Stimulated activated CD4-positive, alpha-beta T cell treated with anti-CD3 and anti-CD28 coated beads, Interleukin-1b, Interleukin-23, amount 100 ng/mL, for 24 hours (primary cell): ENCODE measurements around the gene NR4A3.
A peak's percentile ranks its signal among the peaks of the same experiment; 100 is the strongest.

ENCODE experiments used
- DNase-seq, 4 experiments: peaks; one replicate each; pipeline ENCODE4 v3.0.0-alpha.2; 2020; ENCODE audit warnings: low read depth in 4 of 4, low spot score in 1 of 4

NR4A3 gene

DNA sequence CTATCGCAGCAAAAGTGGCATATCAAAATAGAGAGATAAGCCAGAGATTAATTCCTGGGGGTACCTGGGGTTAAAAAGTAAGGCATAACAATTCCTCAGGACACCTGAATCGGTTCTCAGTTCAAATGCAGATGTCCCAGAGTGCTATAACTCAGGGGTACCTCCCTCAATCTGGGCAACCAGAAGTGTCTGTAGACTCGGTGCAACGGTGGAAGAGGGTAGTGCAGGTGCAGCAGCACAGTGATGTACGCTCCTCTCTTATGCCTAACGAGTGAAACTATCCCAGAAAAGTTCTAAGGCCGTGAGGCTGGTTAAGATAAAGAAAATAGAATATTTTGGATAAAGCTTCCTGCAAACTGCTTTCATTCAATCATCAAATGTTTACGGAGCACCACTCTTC, 7.9 kb upstream of the NR4A3 start:
- DNase-seq: no peak

GRCh38 chr9:99814359-99814758, 7.3 kb upstream of the NR4A3 start:
- DNase-seq: no peak

GRCh38 chr9:99816392-99816791, 5.3 kb upstream of the NR4A3 start:
- no peak for DNase-seq

DNA sequence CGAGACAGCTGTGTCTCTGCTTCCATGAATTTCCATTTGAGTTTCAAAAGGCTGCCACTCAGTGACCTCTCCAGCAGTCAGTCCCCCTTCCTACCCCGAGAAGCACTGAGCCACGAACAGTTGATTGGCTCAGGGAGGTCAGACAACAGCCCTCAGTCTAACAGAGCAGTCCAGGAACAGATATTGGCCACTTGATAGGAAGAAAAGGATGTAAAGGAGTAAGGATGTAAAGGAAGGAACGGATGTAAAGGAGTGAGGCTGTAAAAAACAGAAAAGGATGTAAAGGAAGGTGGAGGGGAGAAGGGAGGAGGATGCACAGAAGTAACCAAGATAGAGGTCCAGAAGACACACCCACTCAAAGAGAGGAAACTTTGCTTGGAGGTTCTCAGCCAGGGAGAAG, 3.2 kb upstream of the NR4A3 start:
- DNase-seq: no peak

GRCh38 chr9:99819123-99819855, 2.4 kb upstream of the NR4A3 start:
- peak; percentile 66 to 89 (median 76) for DNase-seq

DNA sequence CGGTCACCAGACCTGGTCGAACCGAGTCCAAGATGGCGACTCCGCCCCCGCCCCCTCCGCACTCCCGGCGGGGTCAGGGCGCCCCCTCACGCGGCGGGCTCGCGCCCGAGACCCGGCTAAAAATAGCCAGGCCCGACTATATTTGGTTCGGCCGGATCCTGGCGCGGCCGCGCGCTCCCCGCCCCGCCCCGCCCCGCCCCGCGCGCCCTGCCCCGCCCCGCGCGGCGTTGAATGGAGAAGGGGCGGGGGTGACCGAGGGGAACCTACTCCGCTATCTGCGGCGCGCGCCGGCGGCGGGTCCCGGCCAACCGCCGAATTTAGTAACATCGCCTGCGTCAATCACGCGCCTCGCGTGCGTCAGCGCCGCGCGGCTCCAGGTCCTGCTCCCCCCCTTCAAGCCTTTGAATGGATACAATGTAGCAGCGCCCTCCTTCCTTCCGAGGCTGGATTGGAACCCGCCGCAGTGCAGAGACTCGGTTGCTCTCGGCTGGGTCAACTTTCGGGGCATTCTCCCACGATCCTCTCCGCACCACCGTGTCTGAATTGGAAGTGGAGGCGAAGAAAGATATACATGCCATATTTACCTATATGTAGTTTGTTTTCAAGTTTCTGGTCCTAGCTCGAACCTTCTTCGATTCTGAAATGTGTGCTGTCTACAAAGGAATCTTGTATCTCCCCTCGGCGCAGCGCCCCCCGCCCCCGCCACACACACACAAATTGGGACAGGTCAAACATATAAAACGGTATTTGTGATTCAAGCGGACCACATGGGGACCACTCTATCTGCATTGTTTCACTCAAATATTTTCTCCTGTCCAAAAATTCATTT, 1.6 kb upstream of the NR4A3 start:
- DNase-seq: peak; percentile 54 to 85 (median 74)

- peak in 2 of 4 experiments; percentile 20 to 57 for DNase-seq
Observed at GRCh38 chr9:99820685-99821395, 845 bp upstream of the NR4A3 start.

GRCh38 chr9:99822109-99822805, 572 bp downstream of the NR4A3 start:
- peak in 1 of 4 experiments; percentile 19 for DNase-seq

DNA sequence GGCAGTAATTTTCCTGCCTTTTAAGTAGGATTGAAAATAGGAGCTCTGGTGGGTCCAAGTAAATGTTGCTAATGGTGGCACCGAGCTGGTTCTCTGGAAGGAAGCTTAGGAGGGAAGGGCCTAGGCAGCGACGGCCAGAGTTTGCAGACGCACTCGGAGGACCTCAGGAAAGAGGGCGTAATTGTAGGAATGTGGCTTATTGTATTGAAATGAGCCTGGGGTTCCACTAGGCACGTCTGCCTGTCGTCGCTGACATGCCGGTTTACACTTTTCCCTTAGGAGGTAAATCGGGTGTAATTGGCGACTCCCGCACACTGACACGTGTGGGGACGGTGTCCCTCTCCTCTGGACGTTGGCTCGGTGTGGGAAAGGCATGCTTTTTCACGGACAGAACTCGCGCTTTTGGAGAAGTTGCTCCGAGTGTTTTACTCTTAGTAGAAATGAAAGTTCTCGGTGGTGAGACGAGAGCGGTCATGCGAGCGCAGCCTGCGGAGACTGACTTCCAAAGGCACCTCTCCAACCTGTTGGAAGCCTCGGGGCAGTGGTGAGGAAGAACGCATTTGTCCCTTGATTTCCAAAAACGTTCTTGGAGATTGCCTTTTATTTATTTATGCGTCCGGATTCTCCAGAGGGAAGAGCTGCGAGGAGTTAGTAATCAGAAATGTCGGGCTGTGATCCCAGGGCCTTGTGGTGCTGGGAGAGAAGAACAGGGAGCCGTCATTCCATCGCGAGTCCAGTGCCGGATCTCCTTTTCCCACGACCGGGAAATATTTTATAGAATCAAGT, 1.3 kb downstream of the NR4A3 start:
- no peak for DNase-seq

GRCh38 chr9:99823681-99824377, 2.1 kb downstream of the NR4A3 start:
- peak; percentile 35 to 81 (median 56) for DNase-seq

GRCh38 chr9:99824378-99825171, 2.9 kb downstream of the NR4A3 start:
- peak in 2 of 4 experiments; percentile 20 to 62 for DNase-seq

DNA sequence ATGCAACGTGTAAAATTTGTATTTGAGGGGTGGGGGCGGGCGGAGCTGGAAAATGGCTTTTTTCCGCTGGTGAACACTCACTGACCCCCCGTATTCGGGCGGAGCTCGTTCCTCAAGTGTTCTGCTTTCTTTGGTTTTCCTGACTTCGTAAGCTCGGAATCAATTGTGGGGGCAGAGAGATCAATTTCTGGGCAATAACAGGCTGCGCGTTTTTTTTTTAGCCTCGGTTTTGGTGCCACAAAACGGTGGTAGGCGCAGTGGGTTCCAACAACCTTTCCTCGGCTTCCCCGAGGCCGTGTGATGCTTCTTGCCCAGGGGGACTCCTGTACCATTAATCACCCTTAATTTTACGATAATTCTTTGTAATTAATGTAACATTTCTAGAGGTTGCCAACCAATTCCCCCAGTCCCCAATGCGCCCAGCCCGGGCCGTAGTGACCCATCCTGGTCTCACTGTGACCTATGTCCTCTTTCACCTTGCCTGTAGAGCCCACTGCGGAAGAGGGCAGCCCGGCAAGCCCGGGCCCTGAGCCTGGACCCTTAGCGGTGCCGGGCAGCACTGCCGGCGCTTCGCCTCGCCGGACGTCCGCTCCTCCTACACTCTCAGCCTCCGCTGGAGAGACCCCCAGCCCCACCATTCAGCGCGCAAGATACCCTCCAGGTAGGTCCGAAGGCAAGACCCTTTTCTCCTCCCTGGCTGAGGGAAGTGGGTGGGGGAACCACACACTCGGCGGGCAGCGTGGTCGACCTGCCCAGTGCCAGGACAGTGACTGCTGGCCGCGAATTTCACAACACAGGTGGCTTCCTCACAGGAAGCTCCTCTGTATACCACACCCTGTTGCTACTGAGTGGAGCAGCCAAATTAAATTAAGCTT, 3.7 kb downstream of the NR4A3 start:
- no peak for DNase-seq

GRCh38 chr9:99826579-99826978, 4.9 kb downstream of the NR4A3 start:
- no peak for DNase-seq

DNA sequence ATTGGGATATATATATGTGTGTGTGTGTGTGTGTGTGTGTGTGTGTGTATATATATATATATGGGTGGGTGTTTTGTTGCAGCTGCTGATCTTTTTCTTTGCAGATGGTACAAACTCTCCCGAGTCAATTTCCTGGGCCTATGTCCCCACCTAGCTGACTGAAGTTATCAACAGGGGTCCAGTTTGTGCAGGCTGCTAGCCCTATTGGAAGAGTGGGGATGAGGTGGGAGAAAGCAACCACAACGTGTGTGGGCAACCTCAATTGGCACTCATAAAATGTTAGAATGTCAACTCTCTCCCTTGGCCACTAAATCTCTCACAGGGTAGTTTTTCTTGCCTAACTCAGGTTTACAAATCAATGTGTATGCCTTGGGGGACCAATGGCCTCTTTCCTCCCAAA, 5.6 kb downstream of the NR4A3 start:
- DNase-seq: no peak

DNA sequence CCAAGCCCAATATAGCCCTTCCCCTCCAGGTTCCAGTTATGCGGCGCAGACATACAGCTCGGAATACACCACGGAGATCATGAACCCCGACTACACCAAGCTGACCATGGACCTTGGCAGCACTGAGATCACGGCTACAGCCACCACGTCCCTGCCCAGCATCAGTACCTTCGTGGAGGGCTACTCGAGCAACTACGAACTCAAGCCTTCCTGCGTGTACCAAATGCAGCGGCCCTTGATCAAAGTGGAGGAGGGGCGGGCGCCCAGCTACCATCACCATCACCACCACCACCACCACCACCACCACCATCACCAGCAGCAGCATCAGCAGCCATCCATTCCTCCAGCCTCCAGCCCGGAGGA, 6.3 kb downstream of the NR4A3 start:
- no peak for DNase-seq

- DNase-seq: no peak
Observed at GRCh38 chr9:99828417-99829176, 6.9 kb downstream of the NR4A3 start.

DNA sequence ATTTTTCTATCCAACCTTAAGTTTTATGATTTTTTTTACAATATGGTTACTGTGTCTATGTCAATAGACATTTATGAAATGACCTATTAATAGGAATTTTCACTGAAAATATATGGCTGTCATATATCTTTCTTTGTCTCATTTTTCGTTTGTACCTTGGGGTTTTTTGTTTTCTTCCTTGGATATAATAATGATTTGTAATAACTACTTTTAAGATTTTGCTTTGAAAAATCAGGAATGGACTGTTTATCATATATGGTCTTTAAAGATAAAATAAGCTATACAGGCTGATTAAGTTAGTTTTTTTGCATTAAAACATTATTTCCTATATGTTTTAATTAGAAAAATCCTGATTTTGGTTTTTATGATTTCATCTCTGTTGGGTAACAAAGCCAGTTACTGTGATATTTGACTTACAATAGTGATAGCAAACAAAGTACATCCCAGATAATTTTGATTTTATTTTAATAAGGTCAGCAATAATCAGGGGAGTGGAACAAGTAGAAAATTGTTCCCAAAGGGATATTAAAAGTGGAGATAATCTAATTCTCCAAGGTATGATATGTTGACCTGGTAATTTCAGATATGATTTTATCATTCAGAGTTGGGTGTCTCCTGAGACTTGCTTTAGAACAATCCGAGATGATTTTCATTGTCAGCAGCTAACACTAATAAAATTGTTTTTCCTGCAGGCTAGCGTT, 10.3 kb downstream of the NR4A3 start:
- no peak for DNase-seq
